ENCODE results near the gene SAMD11. TPM values are rescaled to one million over a fixed set of nuclear protein-coding genes. Genes with fewer than 3 reads are reported as not detected.

SAMD11 gene
- total and polyA plus RNA-seq, 8 donors = 3.5 to 23.3 (median 4.6) TPM; not detected in 1

GRCh38 chr1:952603-953002 lies 28.9 kb downstream of the SAMD11 start:
- TF ChIP-seq POLR2A (IDR thresholded peaks at IDR 0.05) (no peak), POLR2AphosphoS5 (IDR thresholded peaks at IDR 0.05) (no peak), CTCF (IDR thresholded peaks at IDR 0.05) (no peak), EP300 (IDR thresholded peaks at IDR 0.05) (no peak)
- 86 to 92% (median 88%) methylated on average over 5 to 7 of the region's 7 CpGs for WGBS, 5 donors
- Histone ChIP-seq H3K36me3 (peaks cover 90 to 99% (median 96%) of the 10 kb centered on the region in 4 donors), H3K27me3 (no peaks in the 10 kb centered on the region), H3K27ac (no peak overlapping the region), H3K4me3 (no peak overlapping the region), H3K4me1 (peaks cover 3 to 11% (median 9%) of the 10 kb centered on the region in 4 donors), H3K9me3 (no peaks in the 10 kb centered on the region)
- intact Hi-C loops (cut with DNase I; ENCODE audit: low total_unique reads) = no loop called here
- DNase-seq = no peak

GRCh38 chr1:953524-954320 lies 30.0 kb downstream of the SAMD11 start:
- DNase-seq = no peak
- Histone ChIP-seq H3K4me3 (no peak overlapping the region), H3K27ac (no peak overlapping the region), H3K27me3 (no peaks in the 10 kb centered on the region), H3K36me3 (peaks cover 79 to 87% (median 84%) of the 10 kb centered on the region in 4 donors), H3K4me1 (peaks cover 13 to 22% (median 20%) of the 10 kb centered on the region in 4 donors), H3K9me3 (no peaks in the 10 kb centered on the region)
- TF ChIP-seq CTCF (IDR thresholded peaks at IDR 0.05) = no peak
- no peak for TF ChIP-seq POLR2A (IDR thresholded peaks at IDR 0.05)
- TF ChIP-seq EP300 (IDR thresholded peaks at IDR 0.05) = no peak
- no peak for TF ChIP-seq POLR2AphosphoS5 (IDR thresholded peaks at IDR 0.05)
- WGBS, 5 donors = 88 to 97% (median 92%) methylated on average over 24 to 32 of the region's 32 CpGs
- intact Hi-C loops (cut with DNase I; ENCODE audit: low total_unique reads) = no loop called here

- H3K27me3 ChIP-seq = peaks cover 0 to 4% (median 0%) of the 10 kb centered on the region in 3 donors
- H3K4me1 ChIP-seq = peaks cover 19 to 29% (median 28%) of the 10 kb centered on the region in 4 donors
- no peak for DNase-seq
- intact Hi-C loops (cut with DNase I; ENCODE audit: low total_unique reads) = no loop called here
- no peaks in the 10 kb centered on the region for H3K9me3 ChIP-seq
- H3K27ac ChIP-seq = no peak overlapping the region
- WGBS, 5 donors = 79 to 92% (median 90%) methylated on average over 13 of the region's 13 CpGs
- TF ChIP-seq CTCF (IDR thresholded peaks at IDR 0.05) (no peak), POLR2AphosphoS5 (IDR thresholded peaks at IDR 0.05) (no peak), EP300 (IDR thresholded peaks at IDR 0.05) (no peak), POLR2A (IDR thresholded peaks at IDR 0.05) (no peak)
- no peak overlapping the region for H3K4me3 ChIP-seq
- H3K36me3 ChIP-seq = peaks cover 69 to 75% (median 72%) of the 10 kb centered on the region in 4 donors
Measured at GRCh38 chr1:954927-955326, 31.2 kb downstream of the SAMD11 start.

- 68 to 88% (median 79%) methylated on average over 6 of the region's 6 CpGs for WGBS, 5 donors
- Histone ChIP-seq H3K4me1 (peaks cover 22 to 33% (median 33%) of the 10 kb centered on the region in 4 donors), H3K9me3 (no peaks in the 10 kb centered on the region), H3K27me3 (peaks cover 0 to 6% (median 0%) of the 10 kb centered on the region in 3 donors), H3K27ac (no peak overlapping the region), H3K36me3 (peaks cover 64 to 70% (median 67%) of the 10 kb centered on the region in 4 donors), H3K4me3 (no peak overlapping the region)
- intact Hi-C loops (cut with DNase I; ENCODE audit: low total_unique reads) = no loop called here
- TF ChIP-seq POLR2AphosphoS5 (IDR thresholded peaks at IDR 0.05) (no peak), CTCF (IDR thresholded peaks at IDR 0.05) (no peak), EP300 (IDR thresholded peaks at IDR 0.05) (no peak), POLR2A (IDR thresholded peaks at IDR 0.05) (no peak)
- no peak for DNase-seq
Measured at GRCh38 chr1:955474-955873, 31.8 kb downstream of the SAMD11 start.
